NCI-H82 (cell line): ENCODE data around the gene PAFAH1B2.
"Not testable (repeated sequence)": the region's sequence is repeated elsewhere in the genome, so short reads cannot be mapped to it uniquely, and the experiment has no call there.

ENCODE experiments used
- DNase-seq: peaks from one replicate; lab custom pipeline; 2025; lab: John Stamatoyannopoulos, UW

The PAFAH1B2 gene

GRCh38 chr11:117203069-117203407, 59.0 kb downstream of the PAFAH1B2 start:
- no peak for DNase-seq

GRCh38 chr11:117204283-117205080, 60.4 kb downstream of the PAFAH1B2 start:
- no peak for DNase-seq

- peak; percentile 22 for DNase-seq
Measured at GRCh38 chr11:117205211-117205818, 61.2 kb downstream of the PAFAH1B2 start.

GRCh38 chr11:117206111-117206510, 62.0 kb downstream of the PAFAH1B2 start:
- DNase-seq = not testable (repeated sequence)

GRCh38 chr11:117206859-117207258, 62.8 kb downstream of the PAFAH1B2 start:
- DNase-seq = not testable (repeated sequence)

- not testable (repeated sequence) for DNase-seq
Measured at GRCh38 chr11:117207481-117207880, 63.4 kb downstream of the PAFAH1B2 start.

GRCh38 chr11:117208710-117209109, 64.6 kb downstream of the PAFAH1B2 start:
- not testable (repeated sequence) for DNase-seq

GRCh38 chr11:117209351-117210125, 65.5 kb downstream of the PAFAH1B2 start:
- DNase-seq = not testable (repeated sequence)

GRCh38 chr11:117210620-117211019, 66.5 kb downstream of the PAFAH1B2 start:
- DNase-seq = no peak

GRCh38 chr11:117212697-117213355, 68.7 kb downstream of the PAFAH1B2 start:
- no peak for DNase-seq

- DNase-seq = no peak
Measured at GRCh38 chr11:117214404-117215110, 70.5 kb downstream of the PAFAH1B2 start.

- no peak for DNase-seq
Measured at GRCh38 chr11:117217141-117218084, 73.3 kb downstream of the PAFAH1B2 start.

GRCh38 chr11:117218133-117218915, 74.2 kb downstream of the PAFAH1B2 start:
- no peak for DNase-seq

- DNase-seq = no peak
Measured at GRCh38 chr11:117219001-117219400, 74.9 kb downstream of the PAFAH1B2 start.

GRCh38 chr11:117219455-117219854, 75.4 kb downstream of the PAFAH1B2 start:
- DNase-seq = no peak

- no peak for DNase-seq
Measured at GRCh38 chr11:117219995-117220394, 75.9 kb downstream of the PAFAH1B2 start.

- peak; percentile 41 for DNase-seq
Measured at GRCh38 chr11:117220568-117220967, 76.5 kb downstream of the PAFAH1B2 start.

- DNase-seq = no peak
Measured at GRCh38 chr11:117220999-117221774, 77.1 kb downstream of the PAFAH1B2 start.
